Fibroblast of villous mesenchyme (primary cell): ENCODE data around the gene RAPGEF1. TPM values are rescaled to one million over a fixed set of nuclear protein-coding genes. Genes with fewer than 3 reads are reported as not detected.
"Not testable (repeated sequence)": the region's sequence is repeated elsewhere in the genome, so short reads cannot be mapped to it uniquely, and the experiment has no call there.

Experiments used
- DNase-seq: peaks from one replicate; pipeline ENCODE4 v3.0.0-alpha.2; 2010; ENCODE audit warnings: low read depth
- H3K4me3 ChIP-seq: 2 replicates; pipeline ENCODE4 v1.5.1; 2011; ENCODE audit warnings: low read depth, mild to moderate bottlenecking, low read length
- total RNA-seq: library from RNA; depleted of rRNA; stranded (reverse); fragments of >200 nt; gene quantifications from 2 replicates; pipeline ENCODE4 v1.2.3, GENCODE V29; 2012
- TF ChIP-seq, protein P1 (sequence below): IDR thresholded peaks from 2 replicates; pipeline ENCODE4 v1.5.1; 2012; ENCODE audit warnings: low read depth, mild to moderate bottlenecking, low read length; ENCODE audit not compliant: insufficient read depth

RAPGEF1 gene
- total RNA-seq, 1 donor: 22.9 TPM

DNA sequence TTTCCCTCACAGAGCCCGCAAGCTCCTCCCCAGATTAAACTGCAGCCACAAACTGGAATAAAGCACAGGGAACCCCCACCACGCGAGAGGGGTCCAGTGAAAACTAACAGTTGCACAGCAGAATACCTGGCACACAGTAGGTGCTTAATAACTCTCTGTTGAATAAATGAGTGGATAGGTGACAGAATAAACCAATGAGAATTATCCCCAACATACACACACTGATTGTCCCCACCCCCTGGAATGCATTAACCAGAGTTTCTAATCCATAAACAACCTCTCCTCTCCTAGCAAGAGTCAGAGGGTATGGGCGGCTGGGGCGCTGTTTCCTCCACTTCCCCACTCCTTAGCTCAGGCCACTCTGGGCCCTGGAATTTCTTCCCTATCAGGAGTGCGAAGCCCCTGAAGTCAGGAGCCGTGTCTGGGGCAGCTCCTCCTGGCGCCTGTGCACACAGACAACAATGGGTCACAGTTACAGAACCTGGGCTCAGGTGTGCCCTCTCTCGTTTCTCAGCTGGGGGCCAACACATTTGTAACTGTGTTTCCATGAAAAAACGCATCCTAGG, 27.6 kb downstream of the RAPGEF1 start:
- TF ChIP-seq, protein P1, sequence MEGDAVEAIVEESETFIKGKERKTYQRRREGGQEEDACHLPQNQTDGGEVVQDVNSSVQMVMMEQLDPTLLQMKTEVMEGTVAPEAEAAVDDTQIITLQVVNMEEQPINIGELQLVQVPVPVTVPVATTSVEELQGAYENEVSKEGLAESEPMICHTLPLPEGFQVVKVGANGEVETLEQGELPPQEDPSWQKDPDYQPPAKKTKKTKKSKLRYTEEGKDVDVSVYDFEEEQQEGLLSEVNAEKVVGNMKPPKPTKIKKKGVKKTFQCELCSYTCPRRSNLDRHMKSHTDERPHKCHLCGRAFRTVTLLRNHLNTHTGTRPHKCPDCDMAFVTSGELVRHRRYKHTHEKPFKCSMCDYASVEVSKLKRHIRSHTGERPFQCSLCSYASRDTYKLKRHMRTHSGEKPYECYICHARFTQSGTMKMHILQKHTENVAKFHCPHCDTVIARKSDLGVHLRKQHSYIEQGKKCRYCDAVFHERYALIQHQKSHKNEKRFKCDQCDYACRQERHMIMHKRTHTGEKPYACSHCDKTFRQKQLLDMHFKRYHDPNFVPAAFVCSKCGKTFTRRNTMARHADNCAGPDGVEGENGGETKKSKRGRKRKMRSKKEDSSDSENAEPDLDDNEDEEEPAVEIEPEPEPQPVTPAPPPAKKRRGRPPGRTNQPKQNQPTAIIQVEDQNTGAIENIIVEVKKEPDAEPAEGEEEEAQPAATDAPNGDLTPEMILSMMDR: no peak
- no peak for DNase-seq

DNA sequence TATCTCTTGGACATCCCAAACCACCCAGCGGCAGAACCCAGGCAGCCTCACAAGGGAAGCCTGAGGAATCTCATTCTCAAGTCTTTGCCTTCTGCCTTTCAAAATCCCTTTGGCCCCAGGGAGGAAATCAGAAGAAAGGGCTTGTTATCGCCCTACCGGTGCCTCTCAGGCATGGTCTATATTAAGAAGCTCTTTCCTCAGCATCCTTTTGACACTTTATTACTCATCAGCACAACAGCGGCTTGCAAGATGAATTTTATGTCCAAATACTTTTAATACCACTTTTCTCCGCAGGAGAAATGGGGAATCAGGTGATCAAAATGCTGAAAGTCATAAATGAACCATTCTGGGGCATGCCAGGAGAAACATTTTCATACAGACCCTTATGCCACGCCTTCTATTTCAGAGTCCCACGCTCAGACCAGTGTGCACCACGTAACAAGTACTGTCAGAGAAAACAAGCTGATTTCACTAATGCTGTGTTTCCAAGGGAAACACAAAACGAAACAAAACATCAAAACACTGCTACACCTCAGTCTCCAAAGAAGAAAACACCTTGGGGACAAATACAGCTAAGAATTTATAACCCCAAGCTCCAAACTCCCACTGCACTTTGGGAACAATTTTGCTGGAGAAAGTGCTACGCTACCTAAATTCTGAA, 30.0 kb downstream of the RAPGEF1 start:
- TF ChIP-seq, protein P1: no peak
- DNase-seq: peak; percentile 43
- H3K4me3 ChIP-seq: no peak overlapping the region

More for the DNA sequence above, 27.6 kb downstream of the RAPGEF1 start:
- no peak overlapping the region for H3K4me3 ChIP-seq

DNA sequence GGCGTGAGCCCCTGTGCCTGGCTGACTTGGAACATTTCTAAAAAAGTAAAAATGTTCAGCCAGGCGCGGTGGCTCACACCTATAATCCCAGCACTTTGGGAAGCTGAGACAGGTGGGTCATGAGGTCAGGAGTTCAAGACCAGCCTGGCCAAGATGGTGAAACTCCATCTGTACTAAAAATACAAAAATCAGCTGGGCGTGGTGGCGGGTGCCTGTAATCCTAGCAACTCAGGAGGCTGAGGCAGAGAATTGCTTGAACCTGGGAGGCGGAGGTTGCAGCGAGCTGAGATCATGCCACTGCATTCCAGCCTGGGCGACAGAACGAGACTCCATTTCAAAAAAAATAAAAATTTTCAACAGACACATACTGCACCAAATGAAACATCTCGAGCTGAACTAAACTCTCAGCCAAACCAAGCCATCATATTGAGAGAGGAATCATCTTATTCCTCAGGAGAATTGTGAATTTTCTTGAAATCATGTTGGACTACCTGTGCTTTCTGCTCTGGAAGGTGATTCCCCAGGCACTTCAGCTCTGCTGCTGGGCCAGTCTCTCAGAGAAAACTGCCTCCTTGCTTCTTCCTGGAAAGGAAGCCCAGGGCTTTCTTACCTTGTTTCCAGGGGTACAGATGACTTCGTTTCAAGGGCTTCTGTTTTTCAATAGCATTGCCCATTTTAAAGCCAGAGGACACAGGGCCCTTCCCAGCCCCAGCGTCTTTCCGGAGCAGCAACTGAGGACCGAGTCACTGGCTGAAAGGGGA, 30.7 kb downstream of the RAPGEF1 start:
- not testable (repeated sequence) for H3K4me3 ChIP-seq

DNA sequence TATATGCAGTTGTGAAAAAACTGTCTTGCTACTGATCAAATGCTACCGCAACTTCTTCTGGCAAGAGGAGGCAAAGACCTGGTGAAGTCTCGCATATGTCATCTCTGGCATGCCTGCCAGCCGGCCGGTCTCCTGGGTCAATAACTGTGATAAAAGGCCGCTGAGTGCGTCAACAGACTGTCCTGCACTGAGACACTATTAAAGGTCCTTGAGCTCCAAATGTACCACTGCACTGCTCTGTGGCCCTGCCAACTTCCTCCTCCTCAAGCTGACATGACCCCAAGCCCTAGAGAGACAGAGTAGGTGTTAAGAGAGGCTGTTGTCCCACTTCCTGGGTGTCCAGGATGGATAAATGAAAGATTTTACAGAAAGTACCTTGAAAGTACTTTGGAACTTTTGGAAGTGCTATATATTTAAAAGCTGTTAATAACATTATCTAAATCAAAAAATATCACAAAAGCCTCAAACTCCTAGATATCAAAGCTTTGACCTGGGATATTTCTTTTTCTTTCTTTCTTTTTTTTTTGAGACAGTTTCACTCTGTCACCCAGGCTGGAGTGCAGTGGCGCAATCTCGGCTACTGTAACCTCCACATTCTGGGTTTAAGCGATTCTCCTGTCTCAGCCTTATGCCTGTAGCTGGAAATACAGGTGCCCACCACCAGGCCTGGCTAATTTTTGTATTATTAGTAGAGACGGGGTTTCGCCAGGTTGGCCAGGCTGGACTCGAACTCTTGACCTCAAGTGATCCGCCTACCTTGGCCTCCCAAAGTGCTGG, 31.5 kb downstream of the RAPGEF1 start:
- TF ChIP-seq, protein P1: no peak
- no peak overlapping the region for H3K4me3 ChIP-seq
- DNase-seq: no peak

More for the DNA sequence above, 30.7 kb downstream of the RAPGEF1 start:
- not testable (repeated sequence) for DNase-seq

DNA sequence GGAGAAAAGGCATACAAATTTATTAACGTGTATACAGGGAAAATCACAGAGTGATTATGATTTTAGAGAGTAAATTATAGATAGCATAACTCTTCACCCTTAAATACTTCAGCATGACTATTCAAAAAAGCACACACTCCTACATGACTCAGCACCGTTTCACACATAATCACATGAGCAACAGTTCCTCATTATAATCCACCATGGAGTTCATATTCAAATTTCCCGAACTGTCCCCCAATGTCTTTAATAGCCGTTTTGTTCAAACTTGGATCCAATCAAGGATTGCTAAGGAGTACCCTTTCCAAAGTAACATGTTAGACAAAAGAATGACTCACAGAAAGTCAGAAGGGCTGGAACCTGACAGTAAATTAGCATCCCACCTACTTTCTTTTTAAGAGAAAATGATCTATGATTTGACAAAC, 32.1 kb downstream of the RAPGEF1 start:
- H3K4me3 ChIP-seq: no peak overlapping the region
- DNase-seq: peak; percentile 66
- TF ChIP-seq, protein P1: no peak

DNA sequence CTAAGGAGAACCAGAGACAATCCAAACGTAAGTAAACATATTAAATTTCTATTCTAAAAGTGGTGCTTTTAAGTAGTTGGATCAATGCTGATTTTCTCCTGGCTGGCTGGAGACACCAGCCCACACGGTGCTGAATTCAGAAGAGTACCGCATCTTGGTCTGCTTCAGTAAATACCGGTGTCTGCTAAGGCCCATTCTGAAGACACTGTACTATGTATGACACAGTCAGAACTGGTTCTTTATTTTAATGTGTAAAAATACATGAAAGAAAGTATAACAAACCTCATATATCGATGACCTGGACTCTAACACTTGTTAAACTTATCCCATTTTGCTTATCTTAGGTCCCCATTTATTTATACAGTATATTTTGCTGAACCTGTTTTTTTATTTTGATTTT, 32.8 kb downstream of the RAPGEF1 start:
- no peak overlapping the region for H3K4me3 ChIP-seq
- DNase-seq: no peak
- TF ChIP-seq, protein P1: no peak

DNA sequence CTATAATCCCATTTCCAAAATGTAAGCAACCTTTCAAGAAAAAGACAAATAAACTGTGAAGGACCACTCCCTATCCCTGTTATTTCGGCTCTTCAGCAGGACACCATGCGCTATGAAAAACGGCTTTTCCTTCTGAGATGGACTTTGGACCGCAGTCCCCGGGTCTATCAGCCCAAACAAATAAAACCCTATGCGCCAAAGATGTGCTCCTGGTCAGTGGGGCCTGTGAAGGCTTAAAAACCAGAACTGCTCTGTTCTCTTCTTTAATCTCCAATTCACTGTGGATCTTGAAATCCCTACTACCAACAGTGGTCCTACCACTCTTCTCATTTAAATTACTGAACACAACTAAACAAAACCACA, 33.3 kb downstream of the RAPGEF1 start:
- TF ChIP-seq, protein P1: no peak
- H3K4me3 ChIP-seq: no peak overlapping the region
- DNase-seq: no peak
